WTC11 (cell line): ENCODE measurements around the gene PPARA. TPM values are rescaled to one million over a fixed set of nuclear protein-coding genes. Genes with fewer than 3 reads are reported as not detected.
A peak's percentile ranks its signal among the peaks of the same experiment; 100 is the strongest.

Experiments used
- ATAC-seq: fragments of 200-7000 bp; cut with Tn5 transposase; 2 replicates; pipeline ENCODE4 v1.10.0; 2021; ENCODE audit warnings: mild to moderate bottlenecking, moderate library complexity
- CTCF ChIA-PET: fragments of 300-600 bp; sonication (Branson Sonifier 250); formaldehyde crosslinking; loops from one replicate; lab custom pipeline; 2021; ENCODE audit warnings: antibody characterized with exemption; lab: Charles Lee
- POLR2A ChIA-PET: fragments of 350-600 bp; sonication (Branson Sonifier 250); formaldehyde crosslinking; loops from one replicate; lab custom pipeline; 2021; ENCODE audit warnings: antibody characterized with exemption; lab: Charles Lee
- DNase-seq: peaks from one replicate; pipeline ENCODE4 v3.0.0; 2021; ENCODE audit warnings: low spot score
- H3K27ac Mint-ChIP-seq: 2 replicates; pipeline ENCODE4 v1.8.0; 2021; ENCODE audit warnings: mixed read lengths
- H3K27me3 Mint-ChIP-seq: 2 replicates; pipeline ENCODE4 v1.8.0; 2021; ENCODE audit warnings: low read depth, mild to moderate bottlenecking, moderate library complexity, mixed read lengths
- H3K36me3 Mint-ChIP-seq: 2 replicates; pipeline ENCODE4 v1.8.0; 2021; ENCODE audit warnings: mixed read lengths
- H3K4me1 Mint-ChIP-seq: 2 replicates; pipeline ENCODE4 v1.8.0; 2022; ENCODE audit warnings: mixed read lengths
- H3K4me3 Mint-ChIP-seq: 2 replicates; pipeline ENCODE4 v1.8.0; 2021; ENCODE audit warnings: mild to moderate bottlenecking, moderate library complexity, mixed read lengths
- H3K9me3 Mint-ChIP-seq: 2 replicates; pipeline ENCODE4 v1.8.0; 2021; ENCODE audit warnings: mixed read lengths
- ATF3 ChIP-seq: sonication (generic); formaldehyde crosslinking; conservative IDR thresholded peaks from 2 replicates; pipeline ENCODE4 v1.8.1; 2022; ENCODE audit warnings: mild to moderate bottlenecking, missing genetic modification reagents
- CBFB ChIP-seq: sonication (generic); formaldehyde crosslinking; IDR thresholded peaks from 2 replicates; pipeline ENCODE4 v1.8.1; 2022; ENCODE audit warnings: mild to moderate bottlenecking, low read depth, missing genetic modification reagents
- CDX4 ChIP-seq: fragments of 250-450 bp; sonication (Bioruptor Pico); IDR thresholded peaks from 2 replicates; pipeline ENCODE4 v1.9.0; 2021; ENCODE audit warnings: moderate library complexity, mild to moderate bottlenecking, inconsistent platforms, borderline replicate concordance
- CREM ChIP-seq: sonication (generic); formaldehyde crosslinking; IDR thresholded peaks from 2 replicates; pipeline ENCODE4 v1.8.1; 2022; ENCODE audit warnings: mild to moderate bottlenecking, missing genetic modification reagents, moderate library complexity
- E2F5 ChIP-seq: sonication (generic); formaldehyde crosslinking; IDR thresholded peaks from 2 replicates; pipeline ENCODE4 v1.8.1; 2022; ENCODE audit warnings: mild to moderate bottlenecking, moderate library complexity, missing genetic modification reagents
- EMX1 ChIP-seq: fragments of 250-450 bp; sonication (Bioruptor Pico); IDR thresholded peaks from 2 replicates; pipeline ENCODE4 v1.8.0; 2021; ENCODE audit warnings: mild to moderate bottlenecking
- MYBL2 ChIP-seq: sonication (generic); formaldehyde crosslinking; IDR thresholded peaks from 2 replicates; pipeline ENCODE4 v1.8.1; 2023; ENCODE audit warnings: mild to moderate bottlenecking, moderate library complexity, missing genetic modification reagents
- NR2C2 ChIP-seq: sonication (generic); formaldehyde crosslinking; IDR thresholded peaks from 2 replicates; pipeline ENCODE4 v1.8.0; 2022; ENCODE audit warnings: mild to moderate bottlenecking, missing genetic modification reagents
- PRDM15 ChIP-seq: sonication (generic); formaldehyde crosslinking; IDR thresholded peaks from 2 replicates; pipeline ENCODE4 v1.8.0; 2022; ENCODE audit warnings: missing genetic modification reagents
- RELA ChIP-seq: sonication (generic); formaldehyde crosslinking; IDR thresholded peaks from 2 replicates; pipeline ENCODE4 v1.8.1; 2022; ENCODE audit warnings: missing genetic modification reagents, mild to moderate bottlenecking, borderline replicate concordance
- ZNF219 ChIP-seq: sonication (generic); formaldehyde crosslinking; IDR thresholded peaks from 2 replicates; pipeline ENCODE4 v1.8.0; 2023; ENCODE audit warnings: missing genetic modification reagents, mild to moderate bottlenecking, borderline replicate concordance
- ZNF263 ChIP-seq: sonication (generic); formaldehyde crosslinking; IDR thresholded peaks from 2 replicates; pipeline ENCODE4 v1.8.1; 2022; ENCODE audit warnings: low read depth, mild to moderate bottlenecking, moderate library complexity, missing genetic modification reagents
- ZNF396 ChIP-seq: fragments of 250-450 bp; sonication (Bioruptor Pico); IDR thresholded peaks from 2 replicates; pipeline ENCODE4 v1.8.0; 2021; ENCODE audit warnings: mild to moderate bottlenecking, moderate library complexity, borderline replicate concordance
- ZSCAN18 ChIP-seq: fragments of 250-450 bp; sonication (Bioruptor Pico); IDR thresholded peaks from 2 replicates; pipeline ENCODE4 v2.1.2; 2022; ENCODE audit warnings: mild to moderate bottlenecking, moderate library complexity
- total RNA-seq: library from RNA; stranded (reverse); gene quantifications from 3 replicates; pipeline ENCODE4 v1.2.3, GENCODE V29; 2021

The PPARA gene
- total RNA-seq, 1 experiment from 2014 or later, result 9.3 TPM

GRCh38 chr22:46250035-46250782 is 99.9 kb downstream of the PPARA start, which contains the start of gene CDPF1 (continued):
- TF ChIP-seq RELA (CRISPR knock-in tag) (peak; percentile 84), ZNF263 (CRISPR knock-in tag) (0 out of 2 replicates have a peak, but pooled peaks have one; percentile 70), ZNF219 (CRISPR knock-in tag) (peak; percentile 95), CBFB (CRISPR knock-in tag) (peak; percentile 76; the same call in 1 of the 2 replicates), ZSCAN18 (CRISPR knock-in tag) (no peak)

GRCh38 chr22:46250783-46251125 is 100.4 kb downstream of the PPARA start:
- H3K4me1 Mint-ChIP-seq, result peaks cover 13% of the 10 kb centered on the region
- ChIA-PET CTCF (interaction anchor here (0.6 to 3.6 kb wide), 7 partner anchors 12 to 245 kb away, joined by 3 to 25 read pairs (median 6); partner anchors contain the start of genes GTSE1, PKDREJ and TTC38), POLR2A (no interaction called here)
- ATAC-seq, result peak; percentile 16
- peak; percentile 30 for DNase-seq
- H3K4me3 Mint-ChIP-seq, result peak overlapping the region; percentile 71
- no peaks in the 10 kb centered on the region for H3K9me3 Mint-ChIP-seq
- H3K36me3 Mint-ChIP-seq, result no peaks in the 10 kb centered on the region
- TF ChIP-seq MYBL2 (CRISPR knock-in tag) (no peak), NR2C2 (CRISPR knock-in tag) (peak; percentile 67), CBFB (CRISPR knock-in tag) (0 out of 2 replicates have a peak, but pooled peaks have one; percentile 4)
- no peak overlapping the region for H3K27ac Mint-ChIP-seq
- H3K27me3 Mint-ChIP-seq, result peaks cover 11% of the 10 kb centered on the region

GRCh38 chr22:46251266-46251665 is 100.9 kb downstream of the PPARA start:
- H3K9me3 Mint-ChIP-seq, result 0 out of 2 replicates have a peak, but pooled peaks cover under 1% of the 10 kb centered on the region
- DNase-seq (no peak), ATAC-seq (no peak)
- H3K27me3 Mint-ChIP-seq, result peaks cover 16% of the 10 kb centered on the region
- ChIA-PET CTCF (interaction anchor here (1.5 to 3.6 kb wide), 2 partner anchors 11 to 17 kb away, joined by 12 to 25 read pairs; partner anchors contain the start of genes PKDREJ and TTC38), POLR2A (no interaction called here)
- H3K4me3 Mint-ChIP-seq, result peak overlapping the region; percentile 71
- TF ChIP-seq ATF3 (no peak), CREM (CRISPR knock-in tag) (no peak), ZNF396 (CRISPR knock-in tag) (no peak), NR2C2 (CRISPR knock-in tag) (no peak), CDX4 (CRISPR knock-in tag) (no peak), PRDM15 (CRISPR knock-in tag) (no peak), E2F5 (CRISPR knock-in tag) (no peak), EMX1 (no peak)
- H3K27ac Mint-ChIP-seq, result no peak overlapping the region
- no peaks in the 10 kb centered on the region for H3K36me3 Mint-ChIP-seq
- H3K4me1 Mint-ChIP-seq, result peaks cover 13% of the 10 kb centered on the region
